Measurements from ENCODE around the gene KLRB1.
"Not testable (repeated sequence)": the region's sequence is repeated elsewhere in the genome, so short reads cannot be mapped to it uniquely, and the experiment has no call there.

DNA sequence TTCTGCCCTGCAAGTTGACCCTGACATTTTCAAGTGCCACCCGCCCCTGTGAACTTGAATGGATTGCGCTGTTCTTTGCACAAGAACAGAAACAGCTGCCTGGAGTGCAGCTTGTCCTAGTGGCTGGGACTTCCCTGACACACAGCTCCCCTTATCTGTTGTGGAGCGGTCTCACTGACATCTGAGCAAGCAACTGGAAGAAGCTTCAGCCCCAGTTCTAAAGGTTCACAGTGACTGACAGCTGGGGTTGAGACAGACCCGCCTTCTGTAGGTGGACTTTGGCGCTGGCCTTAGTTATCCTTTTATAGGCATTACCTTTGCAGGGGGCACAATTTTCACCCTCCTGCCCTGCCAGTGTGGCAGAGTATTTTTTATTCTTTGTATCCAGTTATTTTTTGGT, 30.0 kb downstream of the KLRB1 start:
- TF ChIP-seq SPI1, POLR2AphosphoS5 (IDR thresholded peaks at IDR 0.05; ENCODE audit: low read depth, low read length): not testable (repeated sequence)

Measured in GM12891 (cell line).